Dedifferentiated amniotic fluid mesenchymal stem cell (primary cell): ENCODE data around the gene SORT1.
A peak's percentile ranks its signal among the peaks of the same experiment; 100 is the strongest.
"Not testable (repeated sequence)": the region's sequence is repeated elsewhere in the genome, so short reads cannot be mapped to it uniquely, and the experiment has no call there.

Experiments
- DNase-seq: peaks from one replicate; pipeline ENCODE4 v3.0.0-alpha.2; 2016; ENCODE audit errors: extremely low spot score

SORT1 gene

DNA sequence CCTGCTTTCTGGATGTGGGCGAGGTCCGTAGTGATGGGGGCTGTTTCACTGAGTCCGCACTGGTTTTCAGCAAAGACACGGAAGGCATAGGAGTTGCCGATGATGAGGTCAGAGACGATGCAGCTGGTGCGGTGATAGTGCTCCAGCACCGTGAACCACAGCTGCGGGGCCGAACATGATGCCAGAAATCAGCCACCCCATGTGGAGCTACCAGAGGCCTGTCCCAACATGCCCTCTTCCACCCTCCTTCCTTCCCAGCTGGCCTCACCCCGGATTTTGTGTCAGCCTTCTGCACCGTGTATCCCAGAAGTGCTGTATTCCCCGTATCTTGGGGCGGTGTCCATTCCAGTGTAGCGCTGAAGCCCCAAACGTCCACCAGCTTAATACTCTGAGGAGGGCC lies 100.9 kb downstream of the SORT1 start:
- DNase-seq, result no peak

DNA sequence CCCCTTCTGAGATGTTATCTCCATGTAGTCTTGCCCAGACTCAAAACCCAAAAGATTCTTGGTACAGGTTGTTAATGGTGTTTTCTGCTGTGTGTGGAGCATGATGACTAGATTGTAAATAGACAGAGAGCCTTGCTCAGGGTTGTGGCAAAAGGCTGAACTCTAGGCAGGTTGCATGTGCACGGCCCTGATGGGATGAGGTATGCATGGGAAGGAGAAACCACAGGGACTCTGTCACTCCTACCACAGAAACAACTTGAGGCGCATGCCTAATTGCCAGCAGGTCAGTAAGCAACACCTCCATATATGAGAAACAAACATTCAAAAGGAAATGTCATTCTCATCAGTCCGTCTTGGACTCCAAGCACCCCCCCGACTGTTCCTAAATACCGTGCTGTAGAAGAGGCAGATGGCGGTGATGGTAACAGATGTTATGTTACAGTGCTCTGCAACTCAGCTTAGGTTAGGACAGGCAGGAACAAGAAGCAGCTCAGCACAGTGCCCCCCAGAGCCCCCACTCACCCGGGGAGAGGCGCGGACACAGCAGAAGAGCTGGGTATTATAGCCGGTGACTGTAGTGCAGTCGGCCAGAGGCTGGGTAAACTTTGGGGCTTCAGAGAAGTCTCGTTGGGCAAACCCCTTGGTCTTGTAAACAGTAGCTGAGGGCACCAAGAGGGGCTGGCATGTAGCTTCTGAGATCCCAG lies 101.9 kb downstream of the SORT1 start:
- no peak for DNase-seq

DNA sequence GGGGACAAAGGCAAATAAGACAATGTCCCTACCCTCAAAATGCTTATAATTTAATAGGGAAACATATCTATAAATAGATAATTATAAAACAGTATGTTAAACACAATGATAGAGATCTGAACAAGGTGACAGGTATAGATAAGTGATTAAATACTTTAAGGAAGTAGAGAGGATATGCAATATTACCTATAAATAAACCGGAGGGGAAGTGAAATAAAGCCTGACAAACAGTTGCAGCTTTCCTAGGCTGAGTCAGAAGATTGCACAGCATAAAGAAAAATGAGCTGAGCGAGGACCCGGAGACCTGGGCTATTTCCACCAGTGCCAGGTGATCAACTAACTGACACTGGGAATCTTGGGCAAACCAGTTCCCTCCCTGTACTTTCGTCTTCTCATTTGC lies 103.2 kb downstream of the SORT1 start:
- DNase-seq, result no peak

DNA sequence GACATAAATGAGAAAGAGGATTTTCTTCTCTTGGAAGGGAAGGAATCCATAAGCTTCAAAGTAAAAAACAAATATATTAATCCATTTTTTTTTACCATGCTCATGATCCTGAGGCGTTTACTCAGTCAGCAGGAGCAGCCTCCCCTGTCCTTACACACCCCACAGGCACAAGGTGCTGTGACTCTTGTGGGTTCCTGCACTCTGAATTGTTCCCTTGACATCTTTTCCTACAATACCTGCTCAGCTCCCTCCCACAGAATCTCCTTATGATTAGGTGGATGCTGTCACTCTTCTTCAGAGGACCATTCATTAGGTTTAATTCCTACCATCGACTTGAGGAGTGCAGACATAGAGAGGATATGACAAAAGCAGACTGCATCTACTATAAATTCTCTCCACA lies 104.7 kb downstream of the SORT1 start:
- DNase-seq, result no peak

DNA sequence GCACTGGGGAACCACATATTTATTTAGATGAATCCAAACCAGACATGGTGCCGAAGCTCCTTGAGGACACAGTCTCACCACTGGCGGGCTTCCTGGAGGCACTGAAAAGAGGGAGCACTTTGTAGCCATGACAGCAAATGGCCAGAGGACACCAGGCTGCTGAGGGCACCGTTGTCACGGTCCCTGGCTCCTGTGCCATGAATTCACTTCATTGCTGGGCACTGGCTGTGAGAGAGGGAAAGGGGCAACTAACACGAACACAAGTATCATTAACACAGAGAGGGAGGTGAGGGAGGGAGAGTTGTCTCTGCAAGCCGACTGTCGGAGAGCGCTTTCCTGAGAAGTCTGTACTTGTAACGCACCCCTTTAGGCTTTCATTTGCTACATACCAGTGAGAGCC lies 105.4 kb downstream of the SORT1 start:
- no peak for DNase-seq

DNA sequence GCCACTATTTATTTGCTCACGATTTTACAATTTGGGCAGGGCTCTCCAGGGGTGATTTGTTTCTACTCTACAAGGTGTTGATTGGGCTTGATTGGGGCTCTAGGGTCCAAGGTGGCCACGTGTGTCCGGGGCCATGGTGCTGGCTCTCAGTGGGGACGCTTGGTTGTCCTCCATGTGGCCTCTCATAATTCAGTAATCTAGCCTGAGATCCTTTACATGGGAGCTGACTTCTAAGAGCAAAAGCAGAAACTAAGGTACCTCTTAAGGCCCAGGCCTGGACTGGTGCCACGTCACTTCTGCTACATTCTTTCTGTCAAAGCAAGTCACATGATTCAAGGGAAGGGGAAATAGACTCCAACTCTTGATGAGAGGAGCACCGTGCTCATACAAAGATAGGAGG lies 106.7 kb downstream of the SORT1 start:
- no peak for DNase-seq

DNA sequence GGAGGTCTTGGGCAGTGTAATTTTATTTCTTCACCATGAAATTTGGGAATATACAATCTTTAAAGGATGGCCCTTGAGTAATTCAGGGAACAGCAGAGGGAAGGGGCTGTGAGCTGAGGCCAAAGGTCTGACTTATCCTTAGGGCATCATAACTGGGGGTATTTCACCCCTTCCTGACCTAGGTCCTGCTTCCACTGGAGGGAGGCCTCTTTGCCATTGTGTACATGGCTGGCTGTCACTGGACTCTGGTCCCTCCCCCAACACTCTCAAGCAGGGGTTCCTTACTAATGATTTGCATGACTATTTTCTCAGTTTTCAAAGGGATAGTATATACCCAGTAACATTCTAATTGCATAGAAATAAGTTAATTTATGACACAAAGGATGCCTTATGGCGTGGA lies 107.6 kb downstream of the SORT1 start:
- no peak for DNase-seq

DNA sequence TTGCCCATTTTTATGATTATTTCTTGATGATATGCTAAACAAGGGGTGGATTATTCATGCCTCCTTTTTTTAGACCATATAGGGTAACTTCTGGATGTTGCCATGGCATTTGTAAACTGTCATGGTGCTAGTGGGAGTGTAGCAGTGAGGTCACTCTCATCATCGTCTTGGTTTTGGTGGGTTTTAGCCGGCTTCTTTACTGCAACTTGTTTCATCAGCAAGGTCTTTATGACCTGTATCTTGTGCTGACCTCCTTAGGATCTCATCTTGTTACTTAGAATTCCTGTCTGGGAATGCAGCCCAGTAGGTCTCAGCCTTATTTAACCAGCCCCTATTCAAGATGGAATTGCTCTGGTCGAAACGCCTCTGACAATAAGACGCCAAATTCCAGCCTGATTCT lies 111.0 kb downstream of the SORT1 start:
- DNase-seq, result not testable (repeated sequence)

DNA sequence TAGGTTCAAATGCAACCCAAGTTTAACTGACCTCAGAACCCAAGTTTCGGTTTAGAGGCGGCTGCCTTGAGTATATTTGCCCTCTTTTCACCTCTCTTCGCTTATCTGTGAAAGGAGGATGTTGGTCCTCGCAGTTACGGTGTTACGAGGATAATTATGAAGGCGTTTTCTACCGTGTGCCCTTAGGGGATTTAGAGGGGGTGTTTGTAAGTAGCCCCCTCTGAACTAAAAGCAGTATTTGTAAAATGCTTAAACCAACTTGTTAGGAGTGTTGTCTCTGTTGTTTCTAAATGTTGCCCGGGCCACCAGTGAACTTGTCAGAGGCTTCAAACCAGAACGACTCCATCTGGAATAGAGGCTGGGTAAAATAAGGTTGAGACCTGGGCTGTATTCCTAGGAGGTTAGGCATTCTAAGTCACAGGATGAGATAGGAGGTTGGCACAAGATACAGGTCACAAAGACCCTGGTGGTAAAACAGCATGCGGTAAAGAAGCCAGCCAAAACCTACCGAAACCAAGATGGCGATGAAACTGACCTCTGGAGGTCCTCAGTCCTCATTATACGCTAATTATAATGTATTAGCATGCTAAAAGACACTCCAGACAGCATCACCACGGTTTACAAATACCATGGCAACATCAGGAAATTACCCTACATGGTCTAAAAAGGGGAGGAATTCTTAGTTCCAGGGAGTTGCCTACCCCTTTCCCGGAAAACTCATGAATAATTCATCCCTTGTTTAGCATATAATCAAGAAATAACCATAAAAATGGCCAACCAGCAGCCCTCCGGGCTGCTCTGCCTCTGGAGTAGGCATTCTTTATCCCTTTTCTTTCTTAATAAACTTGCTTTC lies 113.7 kb downstream of the SORT1 start:
- DNase-seq, result no peak

DNA sequence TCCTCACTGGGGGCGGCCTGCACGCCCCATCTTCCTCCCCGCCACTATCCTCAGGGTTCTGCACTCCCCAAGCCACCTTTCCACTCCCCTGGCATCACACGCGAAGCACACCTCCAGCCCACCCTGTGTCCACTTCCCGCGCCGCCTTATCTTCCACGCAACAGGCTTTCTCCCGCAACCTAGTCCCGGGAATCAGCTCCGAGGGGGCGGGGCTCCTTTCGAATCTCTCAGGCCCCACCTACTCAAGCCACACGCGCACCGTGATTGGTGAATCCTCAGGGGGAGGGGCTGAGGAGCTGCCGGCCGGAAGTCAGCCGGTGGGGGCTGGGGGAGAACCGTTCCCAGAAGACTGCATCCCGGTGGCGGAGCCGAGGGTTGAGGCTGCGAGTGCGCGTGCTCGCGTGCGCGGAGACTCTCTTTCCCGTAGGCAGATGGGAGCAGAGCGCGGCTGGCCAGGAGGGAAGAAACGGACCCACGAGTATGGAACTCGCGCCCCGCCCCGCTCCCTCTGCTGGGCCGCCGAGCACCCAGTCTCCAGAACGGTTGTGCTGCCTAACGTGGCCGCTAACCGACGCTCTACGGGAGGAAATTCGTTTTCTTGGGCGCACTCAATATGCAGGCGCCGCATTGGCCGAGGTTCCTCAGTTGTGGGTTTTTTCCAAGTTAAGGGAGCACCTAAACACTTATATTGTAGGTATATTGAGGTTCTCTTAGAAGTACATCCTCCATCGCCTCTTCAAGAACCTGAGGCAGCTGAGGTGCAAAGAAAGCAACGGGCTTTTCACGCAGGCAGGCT lies 114.6 kb downstream of the SORT1 start, which contains the start of gene PSRC1:
PSRC1 (minus strand) TSS at position 194 of the 796 bp plus-strand sequence.
- peak; percentile 95 for DNase-seq

DNA sequence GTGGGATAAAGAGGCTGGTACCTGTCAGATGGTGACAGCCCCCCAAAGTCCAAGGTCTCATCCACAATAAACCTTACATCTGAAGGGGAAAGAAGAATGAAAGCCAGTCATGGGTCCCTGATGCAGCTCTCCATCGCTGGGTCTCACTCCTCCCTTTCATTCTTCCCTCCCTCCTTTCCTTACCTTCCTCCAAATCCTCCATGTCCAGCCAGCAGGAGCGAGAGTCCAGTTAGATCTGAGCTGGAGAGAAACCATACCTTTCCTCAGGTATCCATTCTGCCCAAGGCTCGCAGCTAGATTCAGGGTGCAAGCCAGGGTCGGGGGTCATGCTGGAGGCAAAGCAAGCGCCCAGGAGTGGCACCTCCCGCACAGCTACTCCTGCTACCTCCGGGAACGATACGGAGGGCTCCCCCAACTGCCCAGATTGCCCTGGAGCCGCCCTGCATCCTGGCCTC lies 115.2 kb downstream of the SORT1 start:
- no peak for DNase-seq

DNA sequence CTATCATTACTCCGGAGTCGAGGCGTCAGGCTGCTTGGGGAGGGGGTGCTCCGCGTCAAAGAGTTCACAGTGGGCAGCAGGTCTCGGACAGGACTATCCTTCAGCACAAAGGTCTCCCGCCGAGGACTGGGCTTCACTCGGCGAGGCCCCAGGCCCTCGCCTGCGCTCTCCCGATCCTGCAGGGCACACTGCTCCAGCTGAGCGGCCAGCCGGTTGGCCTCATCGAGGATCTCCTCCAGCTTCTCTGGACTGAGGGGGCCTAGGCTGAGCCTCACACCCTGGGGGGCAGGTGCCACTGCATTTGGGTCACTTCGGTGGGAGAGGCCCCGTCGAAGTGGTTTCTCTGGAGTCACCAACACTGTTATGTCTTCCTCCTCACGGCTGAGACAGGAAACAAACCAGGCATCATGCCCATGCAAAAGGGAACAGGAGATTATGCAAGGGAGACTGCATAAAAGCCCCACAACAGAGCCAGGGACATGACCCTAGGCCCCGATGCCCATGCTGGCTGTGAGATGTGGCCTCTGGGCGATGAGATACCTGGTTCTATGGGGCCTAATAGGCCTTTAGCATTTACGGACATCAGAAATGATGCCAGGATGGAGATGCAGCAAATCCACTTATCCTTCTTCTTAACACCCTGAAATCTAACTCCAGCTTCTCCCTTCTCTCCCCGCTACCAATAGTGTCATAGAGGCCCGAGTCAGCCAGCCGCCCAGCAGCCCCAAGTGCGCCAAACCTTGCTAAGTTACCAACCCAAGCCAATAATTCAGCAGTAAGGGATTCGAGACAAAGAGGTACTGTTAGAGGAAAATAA lies 115.8 kb downstream of the SORT1 start:
- DNase-seq, result no peak

DNA sequence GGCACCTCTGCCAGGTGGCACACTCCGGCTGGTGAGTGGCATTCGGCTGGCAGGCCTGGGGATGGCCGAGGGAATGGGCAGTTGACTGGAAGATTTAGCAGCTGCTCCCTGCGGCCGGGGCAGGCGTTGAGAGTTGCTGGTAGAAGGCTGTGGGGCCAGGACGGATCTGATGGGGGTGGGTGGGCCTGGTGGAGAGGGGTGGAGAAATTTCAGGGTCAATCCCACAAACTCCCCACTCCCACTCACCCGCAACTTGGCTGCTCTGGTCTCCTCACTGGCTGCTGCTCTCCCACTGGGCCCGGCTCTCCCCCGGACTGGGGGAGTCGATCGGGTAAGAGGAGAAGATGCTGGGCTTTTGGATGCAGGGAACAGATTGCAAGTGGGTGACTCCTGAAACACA lies 116.9 kb downstream of the SORT1 start:
- no peak for DNase-seq

DNA sequence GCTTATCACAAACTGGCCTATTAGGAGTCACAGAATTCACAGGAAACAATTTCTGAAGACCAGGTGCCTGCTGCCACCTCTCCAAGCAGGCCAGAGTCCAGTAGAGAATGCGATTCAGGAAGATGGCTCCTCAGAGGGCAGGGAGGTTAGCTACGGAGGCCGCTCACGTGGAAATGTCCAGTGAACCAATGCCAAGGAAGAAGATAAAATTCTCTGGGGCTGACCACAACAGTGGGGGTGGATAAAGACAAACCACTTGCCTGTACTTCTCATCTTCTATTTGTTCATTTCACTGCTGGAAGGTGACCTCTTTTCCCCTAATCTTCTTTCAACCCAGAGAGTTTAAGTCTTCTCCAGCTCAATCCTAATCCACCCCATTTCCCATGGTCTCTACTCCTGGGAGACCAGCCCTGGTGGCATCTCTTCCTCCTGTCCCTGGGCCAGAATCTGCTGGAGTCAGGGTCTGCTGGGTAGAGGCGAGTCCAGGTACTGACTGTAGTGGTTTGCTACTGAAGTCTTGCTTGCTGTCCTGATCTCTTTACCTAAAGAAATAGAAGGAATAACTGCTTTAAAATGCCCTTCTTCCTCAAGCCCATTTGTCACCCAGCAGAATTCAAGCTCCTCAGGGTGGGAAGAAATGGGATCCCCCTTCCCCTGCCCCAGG lies 118.0 kb downstream of the SORT1 start:
- no peak for DNase-seq

DNA sequence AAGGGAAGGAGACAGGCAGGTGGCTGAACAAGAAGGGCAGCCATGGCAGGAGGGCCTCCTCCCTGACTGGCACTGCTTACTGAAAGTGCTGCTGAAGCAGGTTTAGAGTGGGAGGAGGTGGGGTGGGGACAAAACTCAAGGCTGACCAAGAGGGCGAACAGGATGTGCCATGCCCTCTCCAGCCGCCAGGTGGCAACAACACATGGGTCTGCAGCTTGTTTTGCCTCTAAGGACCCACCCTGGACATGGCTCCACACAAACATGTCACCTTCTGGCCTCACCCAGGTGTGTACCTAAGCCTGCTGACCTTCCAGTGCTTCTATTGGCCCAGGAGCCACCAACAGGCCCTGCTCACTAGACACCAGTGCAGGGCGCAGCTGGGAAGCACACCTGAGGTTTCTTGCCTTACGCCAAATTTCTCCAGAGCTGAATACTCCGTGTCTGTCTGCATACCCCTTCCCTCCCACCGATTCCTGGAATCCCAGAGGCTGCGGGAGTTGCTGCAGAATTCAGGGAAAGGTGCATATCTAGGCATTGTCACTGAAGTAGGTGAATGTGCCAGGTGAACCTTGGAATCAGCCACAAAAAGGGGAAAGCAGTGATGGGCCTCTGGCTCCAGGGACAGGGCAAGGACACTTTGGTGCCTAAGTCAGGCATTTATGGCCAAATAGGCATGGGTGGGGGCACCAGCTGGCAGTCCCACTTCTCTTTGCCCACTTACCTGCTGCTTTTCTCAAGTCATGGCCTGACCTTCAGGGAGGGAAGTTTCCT lies 120.1 kb downstream of the SORT1 start:
- peak; percentile 34 for DNase-seq

DNA sequence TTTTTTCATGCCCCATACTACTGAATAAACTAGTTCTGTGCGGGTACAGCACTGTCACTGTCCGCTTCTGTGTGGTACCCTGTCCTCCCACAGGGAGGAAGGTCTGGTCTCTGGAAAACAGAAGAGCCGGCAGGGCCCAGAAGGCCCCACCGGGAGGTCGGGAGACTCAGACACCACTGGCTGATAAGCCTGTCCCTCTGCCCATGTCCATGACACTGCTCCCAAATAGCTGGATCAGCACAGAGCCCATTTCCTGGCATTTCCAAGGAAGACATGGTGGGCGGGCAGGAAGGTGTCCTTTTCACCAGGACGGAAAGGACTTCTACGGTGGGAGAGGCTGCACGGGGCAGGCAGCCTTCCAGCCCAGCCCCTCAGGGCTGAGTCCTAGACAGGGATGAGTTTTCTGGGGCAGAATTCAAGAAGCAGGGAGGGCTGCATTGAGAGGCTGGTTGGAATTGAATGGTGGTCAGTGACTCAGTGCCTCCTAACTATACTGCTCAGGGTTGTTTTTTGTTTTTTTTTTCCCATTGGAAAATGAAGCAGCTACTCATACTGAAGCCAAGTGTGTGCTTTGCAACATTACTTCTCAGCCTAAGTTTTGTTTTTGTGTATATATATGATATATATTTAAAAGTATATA lies 121.9 kb downstream of the SORT1 start:
- no peak for DNase-seq

DNA sequence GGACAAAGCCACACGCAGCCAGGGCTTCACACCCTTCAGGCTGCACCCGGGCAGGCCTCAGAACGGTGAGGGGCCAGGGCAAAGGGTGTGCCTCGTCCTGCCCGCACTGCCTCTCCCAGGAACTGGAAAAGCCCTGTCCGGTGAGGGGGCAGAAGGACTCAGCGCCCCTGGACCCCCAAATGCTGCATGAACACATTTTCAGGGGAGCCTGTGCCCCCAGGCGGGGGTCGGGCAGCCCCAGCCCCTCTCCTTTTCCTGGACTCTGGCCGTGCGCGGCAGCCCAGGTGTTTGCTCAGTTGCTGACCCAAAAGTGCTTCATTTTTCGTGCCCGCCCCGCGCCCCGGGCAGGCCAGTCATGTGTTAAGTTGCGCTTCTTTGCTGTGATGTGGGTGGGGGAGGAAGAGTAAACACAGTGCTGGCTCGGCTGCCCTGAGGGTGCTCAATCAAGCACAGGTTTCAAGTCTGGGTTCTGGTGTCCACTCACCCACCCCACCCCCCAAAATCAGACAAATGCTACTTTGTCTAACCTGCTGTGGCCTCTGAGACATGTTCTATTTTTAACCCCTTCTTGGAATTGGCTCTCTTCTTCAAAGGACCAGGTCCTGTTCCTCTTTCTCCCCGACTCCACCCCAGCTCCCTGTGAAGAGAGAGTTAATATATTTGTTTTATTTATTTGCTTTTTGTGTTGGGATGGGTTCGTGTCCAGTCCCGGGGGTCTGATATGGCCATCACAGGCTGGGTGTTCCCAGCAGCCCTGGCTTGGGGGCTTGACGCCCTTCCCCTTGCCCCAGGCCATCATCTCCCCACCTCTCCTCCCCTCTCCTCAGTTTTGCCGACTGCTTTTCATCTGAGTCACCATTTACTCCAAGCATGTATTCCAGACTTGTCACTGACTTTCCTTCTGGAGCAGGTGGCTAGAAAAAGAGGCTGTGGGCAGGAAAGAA lies 122.9 kb downstream of the SORT1 start:
- DNase-seq, result peak; percentile 26

DNA sequence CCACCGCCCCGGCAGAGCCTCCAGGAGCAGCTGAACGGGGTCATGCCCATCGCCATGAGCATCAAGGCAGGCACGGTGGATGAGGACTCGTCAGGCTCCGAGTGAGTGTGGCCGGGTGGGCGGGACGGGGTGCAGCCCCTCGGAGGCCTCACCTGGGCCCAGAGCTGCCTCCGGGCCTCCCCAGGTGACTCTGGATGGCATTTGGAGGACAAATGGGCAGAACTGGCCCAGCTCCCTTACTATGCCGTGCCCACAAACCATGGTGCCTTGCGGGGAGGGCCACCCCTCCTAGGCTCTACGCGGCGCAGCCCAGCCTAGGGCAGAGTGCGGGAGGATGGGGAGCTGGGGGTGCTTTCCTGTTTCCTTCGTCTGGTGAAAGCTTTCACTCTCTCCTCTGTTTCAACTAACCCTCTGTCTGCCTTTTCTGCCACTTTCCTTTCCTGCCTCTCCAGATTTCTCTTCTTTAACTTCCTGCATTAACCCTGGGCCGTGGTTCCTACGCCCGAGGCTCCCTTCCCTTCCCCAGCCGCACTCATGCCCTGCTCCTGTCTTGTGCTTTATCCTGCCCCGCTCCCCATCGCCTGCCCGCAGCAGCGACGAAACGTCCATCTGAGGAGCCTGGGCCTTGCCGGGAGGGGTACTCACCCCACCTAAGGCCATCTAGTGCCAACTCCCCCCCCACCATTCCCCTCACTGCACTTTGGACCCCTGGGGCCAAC lies 124.0 kb downstream of the SORT1 start:
- DNase-seq, result no peak
